Measurements from ENCODE around the gene POLG2. TPM values are rescaled to one million over a fixed set of nuclear protein-coding genes. Genes with fewer than 3 reads are reported as not detected.
"Not testable (repeated sequence)": the region's sequence is repeated elsewhere in the genome, so short reads cannot be mapped to it uniquely, and the experiment has no call there.

The POLG2 gene
- total RNA-seq, 1 experiment from 2014 or later = 42.7 TPM

DNA sequence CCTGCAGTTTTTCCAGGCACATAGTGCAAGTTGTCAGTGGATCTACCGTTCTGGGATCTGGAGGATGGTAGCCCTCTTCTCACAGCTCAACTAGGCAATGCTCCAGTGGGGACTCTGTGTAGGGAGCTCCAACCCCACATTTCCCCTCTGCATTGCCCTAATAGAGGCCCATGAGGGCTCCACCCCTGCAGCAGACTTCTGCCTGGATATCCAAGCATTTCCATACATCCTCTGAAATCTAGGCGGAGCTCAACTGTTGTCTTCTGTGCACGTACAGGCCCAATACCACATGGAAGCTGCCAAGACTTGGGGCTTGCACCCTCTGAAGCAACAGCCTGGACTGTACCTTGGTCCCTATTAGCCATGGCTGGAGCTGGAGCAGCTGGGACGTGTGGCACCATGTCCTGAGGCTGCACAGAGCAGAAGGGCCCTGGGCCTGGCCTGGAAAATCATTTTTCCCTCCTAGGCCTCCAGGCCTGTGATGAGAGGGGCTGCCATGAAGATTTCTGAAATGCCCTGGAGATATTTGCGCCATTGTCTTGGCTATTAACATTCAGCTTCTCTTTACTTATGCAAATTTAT is 58.8 kb downstream of the POLG2 start (continued):
- TF ChIP-seq ZNF317 (CRISPR knock-in tag; IDR thresholded peaks at IDR 0.05; ENCODE audit: borderline replicate concordance, low read depth) (no peak), NFE2L1 (CRISPR knock-in tag; IDR thresholded peaks at IDR 0.05) (no peak)

DNA sequence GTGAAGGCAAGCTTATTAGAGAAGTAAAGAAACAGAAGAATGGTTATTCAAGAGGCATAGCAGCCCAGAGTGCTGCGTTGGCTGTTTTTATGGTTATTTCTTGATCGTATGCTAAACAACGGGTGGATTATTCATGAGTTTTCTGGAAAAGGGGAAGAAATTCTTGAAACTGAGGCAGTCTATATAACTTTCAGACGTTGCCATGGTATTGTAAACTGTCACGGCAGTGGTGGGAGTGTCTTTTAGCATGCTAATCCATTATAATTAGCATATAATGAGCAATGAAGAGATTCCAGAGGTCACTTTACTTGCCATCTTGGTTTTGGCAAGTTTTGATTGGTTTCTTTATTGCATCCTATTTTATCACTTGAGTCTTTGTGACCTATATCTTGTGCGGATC is 65.3 kb downstream of the POLG2 start:
- CTCF ChIA-PET = interaction anchor here (1.3 kb wide), 1 partner anchor 11 kb away, joined by 4 read pairs; no protein-coding TSS in a partner anchor
- no peak for ATAC-seq

DNA sequence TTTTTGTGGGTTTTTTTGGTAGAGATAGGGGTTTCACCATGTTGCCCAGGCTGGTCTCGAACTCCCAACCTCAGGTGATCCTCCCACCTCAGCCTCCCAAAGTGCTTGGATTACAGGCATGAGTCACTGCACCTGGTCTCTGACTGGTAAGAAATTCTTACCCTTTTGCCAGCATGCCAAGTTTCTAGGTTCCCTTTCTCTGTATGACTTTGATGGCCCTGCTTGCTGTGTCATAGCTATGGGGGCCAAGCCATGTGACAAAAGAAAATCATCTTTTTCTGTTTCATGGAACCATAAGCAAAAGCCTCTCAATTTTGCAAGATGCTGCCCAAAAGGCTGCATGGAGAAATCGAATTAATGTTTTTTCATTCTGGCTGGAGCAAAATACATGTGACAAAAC is 66.8 kb downstream of the POLG2 start:
- ATAC-seq; POLR2A ChIA-PET; H3K27me3 Mint-ChIP-seq (ENCODE audit: low read depth); DNase-seq (ENCODE audit: low spot score); H3K27ac Mint-ChIP-seq; H3K4me3 Mint-ChIP-seq; H3K4me1 Mint-ChIP-seq: not testable (repeated sequence)
- Mint-ChIP-seq H3K9me3 (peaks cover 49% of the 10 kb centered on the region), H3K36me3 (peaks cover 34% of the 10 kb centered on the region)
- CTCF ChIA-PET = interaction anchor here (0.6 to 2.5 kb wide), 2 partner anchors 10 to 67 kb away, joined by 3 to 15 read pairs; partner anchors contain the start of gene POLG2

More for the DNA sequence above, 65.3 kb downstream of the POLG2 start:
- Mint-ChIP-seq H3K4me1 (no peaks in the 10 kb centered on the region), H3K27ac (no peak overlapping the region), H3K36me3 (peaks cover 27% of the 10 kb centered on the region), H3K27me3 (ENCODE audit: low read depth) (peaks cover 5% of the 10 kb centered on the region; the same call in 1 of the 2 replicates), H3K9me3 (peaks cover 43% of the 10 kb centered on the region), H3K4me3 (no peak overlapping the region)
- POLR2A ChIA-PET = no interaction called here
- no peak for DNase-seq (ENCODE audit: low spot score)
- TF ChIP-seq ZNF219 (CRISPR knock-in tag; IDR thresholded peaks at IDR 0.05; ENCODE audit: borderline replicate concordance) (no peak), JAZF1 (CRISPR knock-in tag; IDR thresholded peaks at IDR 0.05) (no peak), RELA (CRISPR knock-in tag; IDR thresholded peaks at IDR 0.05; ENCODE audit: borderline replicate concordance) (no peak), GTF2I (CRISPR knock-in tag; conservative IDR thresholded peaks at IDR 0.05) (no peak), SMAD3 (CRISPR knock-in tag; IDR thresholded peaks at IDR 0.05; ENCODE audit: borderline replicate concordance) (no peak), ZNF416 (CRISPR knock-in tag; IDR thresholded peaks at IDR 0.05) (no peak), TEAD1 (CRISPR knock-in tag; IDR thresholded peaks at IDR 0.05) (no peak), PRRX2 (CRISPR knock-in tag; IDR thresholded peaks at IDR 0.05) (no peak), MYBL2 (CRISPR knock-in tag; IDR thresholded peaks at IDR 0.05) (no peak), NFE2L1 (CRISPR knock-in tag; IDR thresholded peaks at IDR 0.05) (no peak)
- TF ChIP-seq, protein P1, sequence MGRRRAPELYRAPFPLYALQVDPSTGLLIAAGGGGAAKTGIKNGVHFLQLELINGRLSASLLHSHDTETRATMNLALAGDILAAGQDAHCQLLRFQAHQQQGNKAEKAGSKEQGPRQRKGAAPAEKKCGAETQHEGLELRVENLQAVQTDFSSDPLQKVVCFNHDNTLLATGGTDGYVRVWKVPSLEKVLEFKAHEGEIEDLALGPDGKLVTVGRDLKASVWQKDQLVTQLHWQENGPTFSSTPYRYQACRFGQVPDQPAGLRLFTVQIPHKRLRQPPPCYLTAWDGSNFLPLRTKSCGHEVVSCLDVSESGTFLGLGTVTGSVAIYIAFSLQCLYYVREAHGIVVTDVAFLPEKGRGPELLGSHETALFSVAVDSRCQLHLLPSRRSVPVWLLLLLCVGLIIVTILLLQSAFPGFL (CRISPR knock-in tag; IDR thresholded peaks at IDR 0.05; ENCODE audit: borderline replicate concordance) = no peak
- TF ChIP-seq, protein P2, sequence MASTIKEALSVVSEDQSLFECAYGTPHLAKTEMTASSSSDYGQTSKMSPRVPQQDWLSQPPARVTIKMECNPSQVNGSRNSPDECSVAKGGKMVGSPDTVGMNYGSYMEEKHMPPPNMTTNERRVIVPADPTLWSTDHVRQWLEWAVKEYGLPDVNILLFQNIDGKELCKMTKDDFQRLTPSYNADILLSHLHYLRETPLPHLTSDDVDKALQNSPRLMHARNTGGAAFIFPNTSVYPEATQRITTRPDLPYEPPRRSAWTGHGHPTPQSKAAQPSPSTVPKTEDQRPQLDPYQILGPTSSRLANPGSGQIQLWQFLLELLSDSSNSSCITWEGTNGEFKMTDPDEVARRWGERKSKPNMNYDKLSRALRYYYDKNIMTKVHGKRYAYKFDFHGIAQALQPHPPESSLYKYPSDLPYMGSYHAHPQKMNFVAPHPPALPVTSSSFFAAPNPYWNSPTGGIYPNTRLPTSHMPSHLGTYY (CRISPR knock-in tag; IDR thresholded peaks at IDR 0.05) = no peak
- TF ChIP-seq, protein P3, sequence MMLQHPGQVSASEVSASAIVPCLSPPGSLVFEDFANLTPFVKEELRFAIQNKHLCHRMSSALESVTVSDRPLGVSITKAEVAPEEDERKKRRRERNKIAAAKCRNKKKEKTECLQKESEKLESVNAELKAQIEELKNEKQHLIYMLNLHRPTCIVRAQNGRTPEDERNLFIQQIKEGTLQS (CRISPR knock-in tag; conservative IDR thresholded peaks at IDR 0.05) = no peak
- TF ChIP-seq, protein P4, sequence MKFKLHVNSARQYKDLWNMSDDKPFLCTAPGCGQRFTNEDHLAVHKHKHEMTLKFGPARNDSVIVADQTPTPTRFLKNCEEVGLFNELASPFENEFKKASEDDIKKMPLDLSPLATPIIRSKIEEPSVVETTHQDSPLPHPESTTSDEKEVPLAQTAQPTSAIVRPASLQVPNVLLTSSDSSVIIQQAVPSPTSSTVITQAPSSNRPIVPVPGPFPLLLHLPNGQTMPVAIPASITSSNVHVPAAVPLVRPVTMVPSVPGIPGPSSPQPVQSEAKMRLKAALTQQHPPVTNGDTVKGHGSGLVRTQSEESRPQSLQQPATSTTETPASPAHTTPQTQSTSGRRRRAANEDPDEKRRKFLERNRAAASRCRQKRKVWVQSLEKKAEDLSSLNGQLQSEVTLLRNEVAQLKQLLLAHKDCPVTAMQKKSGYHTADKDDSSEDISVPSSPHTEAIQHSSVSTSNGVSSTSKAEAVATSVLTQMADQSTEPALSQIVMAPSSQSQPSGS (CRISPR knock-in tag; IDR thresholded peaks at IDR 0.05; ENCODE audit: borderline replicate concordance, low read depth) = no peak
- TF ChIP-seq, protein P5, sequence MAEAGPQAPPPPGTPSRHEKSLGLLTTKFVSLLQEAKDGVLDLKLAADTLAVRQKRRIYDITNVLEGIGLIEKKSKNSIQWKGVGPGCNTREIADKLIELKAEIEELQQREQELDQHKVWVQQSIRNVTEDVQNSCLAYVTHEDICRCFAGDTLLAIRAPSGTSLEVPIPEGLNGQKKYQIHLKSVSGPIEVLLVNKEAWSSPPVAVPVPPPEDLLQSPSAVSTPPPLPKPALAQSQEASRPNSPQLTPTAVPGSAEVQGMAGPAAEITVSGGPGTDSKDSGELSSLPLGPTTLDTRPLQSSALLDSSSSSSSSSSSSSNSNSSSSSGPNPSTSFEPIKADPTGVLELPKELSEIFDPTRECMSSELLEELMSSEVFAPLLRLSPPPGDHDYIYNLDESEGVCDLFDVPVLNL (CRISPR knock-in tag; IDR thresholded peaks at IDR 0.05; ENCODE audit: borderline replicate concordance, low read depth) = no peak
- TF ChIP-seq, protein P6, sequence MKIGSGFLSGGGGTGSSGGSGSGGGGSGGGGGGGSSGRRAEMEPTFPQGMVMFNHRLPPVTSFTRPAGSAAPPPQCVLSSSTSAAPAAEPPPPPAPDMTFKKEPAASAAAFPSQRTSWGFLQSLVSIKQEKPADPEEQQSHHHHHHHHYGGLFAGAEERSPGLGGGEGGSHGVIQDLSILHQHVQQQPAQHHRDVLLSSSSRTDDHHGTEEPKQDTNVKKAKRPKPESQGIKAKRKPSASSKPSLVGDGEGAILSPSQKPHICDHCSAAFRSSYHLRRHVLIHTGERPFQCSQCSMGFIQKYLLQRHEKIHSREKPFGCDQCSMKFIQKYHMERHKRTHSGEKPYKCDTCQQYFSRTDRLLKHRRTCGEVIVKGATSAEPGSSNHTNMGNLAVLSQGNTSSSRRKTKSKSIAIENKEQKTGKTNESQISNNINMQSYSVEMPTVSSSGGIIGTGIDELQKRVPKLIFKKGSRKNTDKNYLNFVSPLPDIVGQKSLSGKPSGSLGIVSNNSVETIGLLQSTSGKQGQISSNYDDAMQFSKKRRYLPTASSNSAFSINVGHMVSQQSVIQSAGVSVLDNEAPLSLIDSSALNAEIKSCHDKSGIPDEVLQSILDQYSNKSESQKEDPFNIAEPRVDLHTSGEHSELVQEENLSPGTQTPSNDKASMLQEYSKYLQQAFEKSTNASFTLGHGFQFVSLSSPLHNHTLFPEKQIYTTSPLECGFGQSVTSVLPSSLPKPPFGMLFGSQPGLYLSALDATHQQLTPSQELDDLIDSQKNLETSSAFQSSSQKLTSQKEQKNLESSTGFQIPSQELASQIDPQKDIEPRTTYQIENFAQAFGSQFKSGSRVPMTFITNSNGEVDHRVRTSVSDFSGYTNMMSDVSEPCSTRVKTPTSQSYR (CRISPR knock-in tag; IDR thresholded peaks at IDR 0.05) = no peak
